Measurements from ENCODE around the gene AGPAT4. TPM values are rescaled to one million over a fixed set of nuclear protein-coding genes. Genes with fewer than 3 reads are reported as not detected.

The AGPAT4 gene
- total RNA-seq, 1 experiment from 2014 or later, result 15.5 TPM

- H3K27me3 ChIP-seq (ENCODE audit: insufficient read depth, low read length), result no peaks in the 10 kb centered on the region
- intact Hi-C loops (cut with micrococcal nuclease), result loop anchor here (5.0 kb wide), 1 partner anchor 135 kb away; no protein-coding TSS in a partner anchor
- POLR2A ChIA-PET, result no interaction called here
Observed at GRCh38 chr6:161237176-161237575, 36.7 kb downstream of the AGPAT4 start.

More at GRCh38 chr6:161237176-161237575, 36.7 kb downstream of the AGPAT4 start:
- BruUV-seq (replicated peaks), result no TSS peak
- Histone ChIP-seq H3K9me3 (ENCODE audit: control insufficient read depth in 1 of 2, insufficient read depth in 1 of 2, low read depth in 1 of 2, low read length in 2 of 2) (no peaks in the 10 kb centered on the region), H3K27ac (ENCODE audit: low read depth, low read length) (no peak overlapping the region), H3K9me2 (ENCODE audit: insufficient read depth) (no peaks in the 10 kb centered on the region), H3K4me2 (ENCODE audit: low read length) (no peak overlapping the region), H2AFZ (ENCODE audit: low read depth, low read length, poor library complexity, severe bottlenecking) (no peak overlapping the region), H3K4me1 (ENCODE audit: control insufficient read depth in 1 of 2, insufficient read depth in 2 of 2, low read length in 2 of 2) (peaks cover 0 to 16% of the 10 kb centered on the region in 2 experiments; a peak in 2 of 4 replicates), H3K4me3 (replicated peaks in 1 of 2; ENCODE audit: low read depth in 1 of 2, low read length in 2 of 2) (no peak overlapping the region), H3K9ac (ENCODE audit: low read length) (no peak overlapping the region), H3K36me3 (ENCODE audit: control insufficient read depth in 1 of 2, insufficient read depth in 2 of 2, low read length in 2 of 2) (no peaks in the 10 kb centered on the region), H4K20me1 (ENCODE audit: insufficient read depth) (no peaks in the 10 kb centered on the region), H3K79me2 (ENCODE audit: insufficient read depth, low read length) (no peaks in the 10 kb centered on the region)
- TF ChIP-seq SRF (IDR thresholded peaks at IDR 0.05; ENCODE audit: low read depth) (no peak), ZFX (IDR thresholded peaks at IDR 0.05) (no peak), EZH2 (IDR thresholded peaks at IDR 0.05) (no peak), CBX3 (IDR thresholded peaks at IDR 0.05; ENCODE audit: low read depth) (no peak), POLR2A (IDR thresholded peaks at IDR 0.05; ENCODE audit: borderline replicate concordance, extremely low read depth, insufficient read depth, insufficient read length) (no peak), JUND (IDR thresholded peaks at IDR 0.05) (no peak), EGR1 (IDR thresholded peaks at IDR 0.05; ENCODE audit: low read depth) (no peak), RAD21 (IDR thresholded peaks at IDR 0.05; ENCODE audit: low read depth) (no peak), FOSL1 (IDR thresholded peaks at IDR 0.05; ENCODE audit: low read depth) (no peak), CTCF (IDR thresholded peaks at IDR 0.05 in 2 of 3, conservative IDR thresholded peaks at IDR 0.05 in 1 of 3; ENCODE audit: borderline replicate concordance in 1 of 3, insufficient read depth in 1 of 3, low read depth in 2 of 3, low read length in 2 of 3) (no peak), MAX (IDR thresholded peaks at IDR 0.05) (no peak), REST (IDR thresholded peaks at IDR 0.05; ENCODE audit: low read depth) (no peak), SP1 (IDR thresholded peaks at IDR 0.05; ENCODE audit: low read depth) (no peak), CEBPB (IDR thresholded peaks at IDR 0.05; ENCODE audit: low read depth) (no peak), EZH2phosphoT487 (IDR thresholded peaks at IDR 0.05; ENCODE audit: borderline replicate concordance) (no peak), ZNF274 (IDR thresholded peaks at IDR 0.05; ENCODE audit: low read depth, low read length) (no peak), TCF7L2 (IDR thresholded peaks at IDR 0.05; ENCODE audit: borderline replicate concordance, extremely low read depth, insufficient read depth, insufficient read length) (no peak), YY1 (IDR thresholded peaks at IDR 0.05; ENCODE audit: extremely low read depth, insufficient replicate concordance, low read depth, low read length) (no peak), ZBTB33 (IDR thresholded peaks at IDR 0.05; ENCODE audit: extremely low read depth, insufficient replicate concordance, low read length) (no peak)
- DNase-seq (ENCODE audit: low read depth, low spot score) (no peak), ATAC-seq (no peak)
- ChIA-PET RAD21 (ENCODE audit: low non-redundant PET in 1 of 2, low total read pairs in 2 of 2, uncharacterized antibody in 2 of 2, unreplicated experiment in 2 of 2) (no interaction called here), CTCF (no interaction called here)

Data from HCT116 (cell line).